Smooth muscle cell (in vitro differentiated cells): ENCODE data around the gene RPL12. TPM values are rescaled to one million over a fixed set of nuclear protein-coding genes. Genes with fewer than 3 reads are reported as not detected.

ENCODE experiments used
- DNase-seq: peaks from one replicate; lab custom pipeline; 2025; ENCODE audit not compliant: unreplicated experiment; lab: John Stamatoyannopoulos, UW
- H2AFZ ChIP-seq: fragments of 200-600 bp; sonication (generic); 2 replicates; pipeline ENCODE4 v1.6.0; 2016; ENCODE audit warnings: antibody characterized with exemption, low read depth, mild to moderate bottlenecking
- H3F3A ChIP-seq: fragments of 200-600 bp; sonication (generic); 2 replicates; pipeline ENCODE4 v1.6.0; 2017; ENCODE audit warnings: antibody characterized with exemption, low read depth
- H3K27ac ChIP-seq: fragments of 200-600 bp; sonication (generic); 2 replicates; pipeline ENCODE4 v1.5.1; 2016; ENCODE audit warnings: low read depth, mild to moderate bottlenecking
- H3K27me3 ChIP-seq: fragments of 200-600 bp; sonication (generic); 2 replicates; pipeline ENCODE4 v1.6.1; 2016; ENCODE audit warnings: low read depth, mild to moderate bottlenecking
- H3K36me3 ChIP-seq: fragments of 200-600 bp; sonication (generic); 2 replicates; pipeline ENCODE4 v1.5.1; 2016; ENCODE audit warnings: low read depth
- H3K4me1 ChIP-seq: fragments of 200-600 bp; sonication (generic); 2 replicates; pipeline ENCODE4 v1.5.1; 2016; ENCODE audit warnings: low read depth
- H3K4me2 ChIP-seq: fragments of 200-600 bp; sonication (generic); 2 replicates; pipeline ENCODE4 v1.6.0; 2016; ENCODE audit warnings: mild to moderate bottlenecking
- H3K4me3 ChIP-seq: fragments of 200-600 bp; sonication (generic); 2 replicates; pipeline ENCODE4 v1.5.1; 2016; ENCODE audit warnings: mild to moderate bottlenecking
- H3K79me2 ChIP-seq: fragments of 200-600 bp; sonication (generic); 2 replicates; pipeline ENCODE4 v1.6.0; 2016; ENCODE audit warnings: low read depth, mild to moderate bottlenecking
- H3K9ac ChIP-seq: fragments of 200-600 bp; sonication (generic); 2 replicates; pipeline ENCODE4 v1.6.0; 2016; ENCODE audit warnings: low read depth
- H3K9me3 ChIP-seq: fragments of 200-600 bp; sonication (generic); replicated peaks from 2 replicates; pipeline ENCODE4 v1.5.1; 2016; ENCODE audit warnings: low read depth
- H4K20me1 ChIP-seq: fragments of 200-600 bp; sonication (generic); 2 replicates; pipeline ENCODE4 v1.6.0; 2016; ENCODE audit warnings: low read depth
- WGBS: methylation state at CpG from one replicate; pipeline ENCODE4 v1.1.7; 2016; ENCODE audit warnings: low lambda C conversion rate; 5-methylcytosine and 5-hydroxymethylcytosine counted together
- polyA plus RNA-seq: library from polyadenylated mRNA; unstranded; fragments of >200 nt; fragmentation: Nextera tagmentation; extraction: Ambion mirVana; gene quantifications from 2 replicates; pipeline ENCODE4 v1.2.1, GENCODE V29; 2016
- total RNA-seq: library from RNA; depleted of rRNA; stranded (reverse); fragments of >200 nt; gene quantifications from 2 replicates; pipeline ENCODE4 v1.2.3, GENCODE V29; 2014
- TF ChIP-seq, protein P1 (sequence below): fragments of 200-600 bp; sonication (generic); IDR thresholded peaks from 2 replicates; pipeline ENCODE4 v1.5.1; 2017; ENCODE audit warnings: borderline replicate concordance, mild to moderate bottlenecking, antibody characterized with exemption; ENCODE audit not compliant: insufficient read depth, poor library complexity, severe bottlenecking

RPL12 gene
- total and polyA plus RNA-seq, 2 experiments from 2014 or later = 371 to 1,296 TPM

DNA sequence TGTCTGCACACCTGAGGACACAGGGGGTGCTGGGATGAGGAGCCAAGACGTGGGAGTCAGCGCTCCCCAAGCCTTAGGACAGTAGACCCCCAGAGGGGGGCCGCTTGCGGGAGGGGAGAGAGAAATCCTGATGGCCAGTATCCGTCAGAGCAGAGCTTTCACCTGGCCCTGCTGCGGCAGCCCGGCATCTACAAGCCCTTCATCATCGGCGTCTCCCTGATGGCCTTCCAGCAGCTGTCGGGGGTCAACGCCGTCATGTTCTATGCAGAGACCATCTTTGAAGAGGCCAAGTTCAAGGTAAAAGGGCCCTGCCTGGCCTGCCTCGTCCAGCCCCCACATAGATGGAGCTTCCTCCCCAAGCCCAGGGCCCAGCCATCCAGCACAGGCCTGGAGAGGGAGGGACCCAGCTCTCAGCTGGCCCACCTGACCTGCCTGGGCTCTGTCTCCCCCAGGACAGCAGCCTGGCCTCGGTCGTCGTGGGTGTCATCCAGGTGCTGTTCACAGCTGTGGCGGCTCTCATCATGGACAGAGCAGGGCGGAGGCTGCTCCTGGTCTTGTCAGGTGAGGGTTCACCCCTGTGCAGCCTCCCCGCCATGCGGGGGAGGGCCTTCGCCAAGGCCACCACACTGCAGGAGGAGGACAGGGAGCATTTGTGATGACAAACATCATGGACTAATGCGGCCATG lies 47.6 kb downstream of the RPL12 start:
- TF ChIP-seq, protein P1, sequence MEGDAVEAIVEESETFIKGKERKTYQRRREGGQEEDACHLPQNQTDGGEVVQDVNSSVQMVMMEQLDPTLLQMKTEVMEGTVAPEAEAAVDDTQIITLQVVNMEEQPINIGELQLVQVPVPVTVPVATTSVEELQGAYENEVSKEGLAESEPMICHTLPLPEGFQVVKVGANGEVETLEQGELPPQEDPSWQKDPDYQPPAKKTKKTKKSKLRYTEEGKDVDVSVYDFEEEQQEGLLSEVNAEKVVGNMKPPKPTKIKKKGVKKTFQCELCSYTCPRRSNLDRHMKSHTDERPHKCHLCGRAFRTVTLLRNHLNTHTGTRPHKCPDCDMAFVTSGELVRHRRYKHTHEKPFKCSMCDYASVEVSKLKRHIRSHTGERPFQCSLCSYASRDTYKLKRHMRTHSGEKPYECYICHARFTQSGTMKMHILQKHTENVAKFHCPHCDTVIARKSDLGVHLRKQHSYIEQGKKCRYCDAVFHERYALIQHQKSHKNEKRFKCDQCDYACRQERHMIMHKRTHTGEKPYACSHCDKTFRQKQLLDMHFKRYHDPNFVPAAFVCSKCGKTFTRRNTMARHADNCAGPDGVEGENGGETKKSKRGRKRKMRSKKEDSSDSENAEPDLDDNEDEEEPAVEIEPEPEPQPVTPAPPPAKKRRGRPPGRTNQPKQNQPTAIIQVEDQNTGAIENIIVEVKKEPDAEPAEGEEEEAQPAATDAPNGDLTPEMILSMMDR = no peak
- Histone ChIP-seq H3K4me1 (no peaks in the 10 kb centered on the region), H3F3A (no peaks in the 10 kb centered on the region), H3K4me3 (no peak overlapping the region), H3K9me3 (no peaks in the 10 kb centered on the region), H2AFZ (no peak overlapping the region), H3K27me3 (no peaks in the 10 kb centered on the region), H3K27ac (no peak overlapping the region), H3K79me2 (peaks cover 13% of the 10 kb centered on the region), H4K20me1 (peaks cover 9% of the 10 kb centered on the region), H3K4me2 (no peak overlapping the region), H3K9ac (no peak overlapping the region), H3K36me3 (no peaks in the 10 kb centered on the region)
- DNase-seq = no peak
- 89% methylated on average over 22 of the region's 22 CpGs for WGBS

DNA sequence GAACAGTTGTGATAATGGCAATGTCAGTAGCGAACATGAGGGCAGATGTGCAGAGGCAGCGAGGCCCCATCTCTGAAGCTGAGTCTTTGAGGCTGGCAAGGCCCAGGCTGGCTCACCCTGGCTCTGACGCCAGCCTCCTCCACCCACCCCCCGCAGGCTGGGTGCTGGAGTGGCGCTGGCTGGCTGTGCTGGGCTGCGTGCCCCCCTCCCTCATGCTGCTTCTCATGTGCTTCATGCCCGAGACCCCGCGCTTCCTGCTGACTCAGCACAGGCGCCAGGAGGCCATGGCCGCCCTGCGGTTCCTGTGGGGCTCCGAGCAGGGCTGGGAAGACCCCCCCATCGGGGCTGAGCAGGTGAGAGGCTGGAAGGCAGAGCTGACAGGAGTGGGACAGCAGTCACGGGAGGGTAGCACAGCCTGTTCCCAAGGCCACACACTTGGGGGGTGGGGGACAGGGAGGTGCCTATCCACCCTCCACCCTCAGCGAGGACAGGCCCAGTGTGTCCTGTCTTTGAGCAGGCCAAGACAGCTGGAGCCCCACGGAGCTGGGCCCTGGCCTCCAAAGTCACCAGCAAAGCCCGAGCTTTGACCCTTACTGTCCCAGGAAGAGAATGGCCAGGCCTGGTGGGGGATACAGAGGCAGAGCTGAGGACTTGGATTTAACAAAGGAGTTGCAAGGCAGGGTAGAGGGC lies 48.7 kb downstream of the RPL12 start:
- no peak for DNase-seq
- TF ChIP-seq, protein P1 = no peak
- peaks cover 15% of the 10 kb centered on the region for H4K20me1 ChIP-seq

DNA sequence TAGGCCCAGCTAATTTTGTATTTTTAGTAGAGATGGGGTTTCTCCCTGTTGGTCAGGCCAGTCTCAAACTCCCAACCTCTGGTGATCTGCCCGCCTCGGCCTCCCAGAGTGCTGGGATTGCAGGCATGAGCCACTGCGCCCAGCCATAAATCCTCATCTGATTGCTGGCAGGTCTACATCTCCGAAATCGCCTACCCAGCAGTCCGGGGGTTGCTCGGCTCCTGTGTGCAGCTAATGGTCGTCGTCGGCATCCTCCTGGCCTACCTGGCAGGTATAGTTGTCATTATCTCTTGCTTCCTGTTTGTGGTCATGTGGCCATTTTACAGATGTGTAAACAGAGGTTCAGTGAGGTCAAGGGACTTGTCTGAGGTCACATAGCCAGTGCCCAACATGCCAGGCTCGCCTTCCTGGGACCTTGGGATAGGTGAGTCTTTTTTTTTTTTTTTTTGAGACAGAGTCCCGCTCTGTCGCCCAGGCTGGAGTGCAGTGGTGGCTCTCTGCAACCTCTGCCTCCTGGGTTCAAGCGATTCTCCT lies 51.4 kb downstream of the RPL12 start:
- no peak for DNase-seq
- H4K20me1 ChIP-seq = peaks cover 15% of the 10 kb centered on the region
- no peaks in the 10 kb centered on the region for H3K36me3 ChIP-seq
- peaks cover 23% of the 10 kb centered on the region for H3K79me2 ChIP-seq
- no peak overlapping the region for H3K27ac ChIP-seq
- peaks cover 10% of the 10 kb centered on the region for H3F3A ChIP-seq
- H3K9ac ChIP-seq = no peak overlapping the region
- TF ChIP-seq, protein P1 = no peak
- no peak overlapping the region for H2AFZ ChIP-seq
- 98% methylated on average over 14 of the region's 14 CpGs for WGBS
- no peaks in the 10 kb centered on the region for H3K9me3 ChIP-seq
- no peak overlapping the region for H3K4me2 ChIP-seq
- peaks cover 12% of the 10 kb centered on the region for H3K4me1 ChIP-seq
- no peaks in the 10 kb centered on the region for H3K27me3 ChIP-seq
- H3K4me3 ChIP-seq = no peak overlapping the region

More for the DNA sequence above, 48.7 kb downstream of the RPL12 start:
- Histone ChIP-seq H3K9me3 (no peaks in the 10 kb centered on the region), H3K4me3 (no peak overlapping the region), H3F3A (no peaks in the 10 kb centered on the region), H3K36me3 (no peaks in the 10 kb centered on the region), H3K9ac (no peak overlapping the region), H3K27ac (no peak overlapping the region), H3K79me2 (peaks cover 23% of the 10 kb centered on the region), H3K4me2 (no peak overlapping the region), H3K27me3 (no peaks in the 10 kb centered on the region), H3K4me1 (peaks cover 7% of the 10 kb centered on the region), H2AFZ (no peak overlapping the region)
- 96% methylated on average over 18 of the region's 18 CpGs for WGBS
